ENCODE results near the gene SFXN4. TPM values are rescaled to one million over a fixed set of nuclear protein-coding genes. Genes with fewer than 3 reads are reported as not detected.
A peak's percentile ranks its signal among the peaks of the same experiment; 100 is the strongest.

The SFXN4 gene
- total and polyA plus RNA-seq, 9 of the 15 experiments (the other 6 are each of a cell fraction or from before 2014, with no cell fraction given): 40.1 to 97.8 (median 54.5) TPM

DNA sequence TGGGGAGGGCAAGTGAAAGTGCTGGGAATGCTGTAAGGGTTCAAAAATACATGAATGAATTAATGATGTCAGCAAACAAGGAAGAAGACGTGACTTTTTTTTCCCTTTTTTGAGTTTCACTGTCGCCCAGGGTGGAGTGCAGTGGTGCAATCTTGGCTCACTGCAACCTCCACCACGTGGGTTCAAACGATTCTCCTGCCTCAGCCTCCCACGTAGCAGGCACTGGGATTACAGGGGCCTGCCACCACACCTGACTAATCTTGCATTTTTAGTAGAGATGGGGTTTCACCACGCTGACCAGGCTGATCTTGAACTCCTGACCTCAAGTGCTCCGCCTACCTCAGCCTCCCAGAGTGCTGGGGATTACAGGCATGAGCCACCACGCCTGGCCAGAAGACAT, 31.6 kb downstream of the SFXN4 start:
- intact Hi-C loops (cut with micrococcal nuclease): no loop called here
- ATAC-seq (no peak), FAIRE-seq (no peak), DNase-seq (ENCODE audit: extremely low read depth in 1 of 4, low spot score in 3 of 4) (peak in 1 of 4 experiments; percentile 34)
- Histone ChIP-seq H4K20me1 (replicated peaks; ENCODE audit: control insufficient read depth, insufficient read depth, low read length) (no peaks in the 10 kb centered on the region), H2AFZ (ENCODE audit: low read depth, low read length) (no peak overlapping the region), H3K4me3 (no peak overlapping the region), H3K27ac (ENCODE audit: extremely low read depth, low read depth, low read length) (no peak overlapping the region), H3K4me1 (replicated peaks in 1 of 2; ENCODE audit: control insufficient read depth in 2 of 2, insufficient read depth in 2 of 2, low read length in 2 of 2) (peaks cover 9 to 15% of the 10 kb centered on the region in 2 experiments), H3K36me3 (ENCODE audit: control insufficient read depth, insufficient read depth, low read length) (peaks cover 26% of the 10 kb centered on the region; the same call in 2 of the 3 replicates), H3K9ac (ENCODE audit: insufficient read depth in 1 of 2, low read depth in 2 of 2, low read length in 2 of 2) (no peak overlapping the region), H3K9me1 (ENCODE audit: control insufficient read depth, insufficient read depth, low read length) (no peaks in the 10 kb centered on the region), H3K79me2 (ENCODE audit: control insufficient read depth, insufficient read depth, low read length) (no peaks in the 10 kb centered on the region), H3K27me3 (ENCODE audit: control insufficient read depth in 2 of 2, insufficient read depth in 2 of 2, low read length in 2 of 2) (no peaks in the 10 kb centered on the region), H3K4me2 (ENCODE audit: insufficient read depth, low read length) (no peak overlapping the region), H3K9me3 (replicated peaks; ENCODE audit: control insufficient read depth, insufficient read depth, low read depth, low read length) (no peaks in the 10 kb centered on the region)
- CTCF ChIA-PET (ENCODE audit: low intra/inter-chr PET ratio): no interaction called here
- TF ChIP-seq SIN3A (IDR thresholded peaks at IDR 0.05; ENCODE audit: borderline replicate concordance in 2 of 2, control insufficient read depth in 1 of 2, low read depth in 2 of 2, low read length in 2 of 2): no peak
- peak; percentile 46; the same call in 1 of the 2 replicates for TF ChIP-seq ZNF24 (IDR thresholded peaks at IDR 0.05)
- POLR2A ChIA-PET: no interaction called here
- BruUV-seq (replicated peaks): no TSS peak
- in situ Hi-C loops (cut with MboI): no loop called here
- 36% methylated on average over 7 of the region's 8 CpGs for WGBS (ENCODE audit: insufficient coverage, low coverage, missing lambda C conversion rate)

DNA sequence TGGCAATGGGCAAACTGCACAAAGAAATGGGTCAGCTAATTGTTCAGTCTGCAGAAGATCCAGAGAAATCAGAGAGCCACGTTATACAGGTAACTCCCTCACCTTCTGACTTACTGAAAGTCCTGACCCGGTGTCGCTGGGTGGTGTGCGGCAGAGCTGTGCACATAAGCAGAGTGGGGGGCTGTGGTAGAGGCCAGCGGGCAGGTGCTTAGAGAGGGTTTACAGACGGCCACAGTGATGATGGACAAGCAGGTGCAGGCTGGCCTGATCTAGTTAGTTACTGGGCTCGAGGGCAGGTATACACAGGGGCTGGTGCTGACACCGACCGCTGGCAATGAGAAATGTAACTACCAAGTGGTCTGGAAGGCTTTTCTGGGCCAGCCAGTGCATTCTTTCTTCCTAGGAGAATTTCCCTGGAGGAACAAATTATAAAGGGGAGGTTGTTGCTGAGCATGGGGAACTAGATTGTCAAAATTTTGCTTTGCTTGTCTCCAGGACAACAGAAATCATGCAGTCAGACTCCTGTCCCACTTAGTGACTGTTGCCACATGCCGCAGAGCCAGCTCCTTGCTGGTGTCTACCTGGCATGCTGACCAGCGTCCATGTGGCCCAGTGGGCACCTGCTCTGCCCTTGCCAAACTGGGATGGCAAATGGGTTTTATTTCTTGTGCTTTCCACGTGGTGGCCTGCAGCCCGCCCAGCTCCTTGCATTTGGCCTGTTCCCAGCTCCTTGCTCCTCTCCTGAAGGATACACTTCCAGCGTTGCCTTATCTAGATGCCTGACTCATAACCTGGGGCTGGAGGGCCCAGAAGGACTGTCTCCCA, 32.8 kb downstream of the SFXN4 start:
- Histone ChIP-seq H3K4me1 (replicated peaks in 1 of 2; ENCODE audit: control insufficient read depth in 2 of 2, insufficient read depth in 2 of 2, low read length in 2 of 2) (peaks cover 9 to 15% of the 10 kb centered on the region in 2 experiments), H3K27ac (ENCODE audit: extremely low read depth, low read depth, low read length) (no peak overlapping the region), H3K9me1 (ENCODE audit: control insufficient read depth, insufficient read depth, low read length) (no peaks in the 10 kb centered on the region), H2AFZ (ENCODE audit: low read depth, low read length) (no peak overlapping the region), H3K27me3 (ENCODE audit: control insufficient read depth in 2 of 2, insufficient read depth in 2 of 2, low read length in 2 of 2) (no peaks in the 10 kb centered on the region), H3K36me3 (ENCODE audit: control insufficient read depth, insufficient read depth, low read length) (peaks cover 23% of the 10 kb centered on the region; the same call in 2 of the 3 replicates), H4K20me1 (replicated peaks; ENCODE audit: control insufficient read depth, insufficient read depth, low read length) (no peaks in the 10 kb centered on the region), H3K4me2 (ENCODE audit: insufficient read depth, low read length) (no peak overlapping the region), H3K79me2 (ENCODE audit: control insufficient read depth, insufficient read depth, low read length) (no peaks in the 10 kb centered on the region), H3K9me3 (replicated peaks; ENCODE audit: control insufficient read depth, insufficient read depth, low read depth, low read length) (no peaks in the 10 kb centered on the region), H3K4me3 (no peak overlapping the region), H3K9ac (ENCODE audit: insufficient read depth in 1 of 2, low read depth in 2 of 2, low read length in 2 of 2) (peak overlapping the region in 1 of 2 experiments; percentile 61; a peak in 1 of 4 replicates)
- ChIA-PET CTCF (ENCODE audit: low intra/inter-chr PET ratio) (no interaction called here), POLR2A (interaction anchor here (1.1 to 1.8 kb wide), 3 partner anchors 24 to 53 kb away, joined by 4 to 9 read pairs (median 7); partner anchors contain the start of genes DENND10 and EIF3A)
- FAIRE-seq: no peak
- no TSS peak for BruUV-seq (replicated peaks)
- ATAC-seq: no peak
- no peak for DNase-seq (ENCODE audit: extremely low read depth in 1 of 4, low spot score in 3 of 4)
- intact Hi-C loops (cut with micrococcal nuclease) (no loop called here), in situ Hi-C loops (cut with MboI) (no loop called here)
- 84% methylated on average over 11 of the region's 14 CpGs for WGBS (ENCODE audit: insufficient coverage, low coverage, missing lambda C conversion rate)
- TF ChIP-seq MAZ (CRISPR knock-in tag; conservative IDR thresholded peaks at IDR 0.05 in 1 of 2, IDR thresholded peaks at IDR 0.05 in 1 of 2) (no peak), ARHGAP35 (IDR thresholded peaks at IDR 0.05; ENCODE audit: partially characterized antibody) (no peak), SREBF1 (IDR thresholded peaks at IDR 0.05; ENCODE audit: borderline replicate concordance, low read depth, low read length) (no peak), ZEB2 (IDR thresholded peaks at IDR 0.05) (no peak), ZNF347 (CRISPR knock-in tag; IDR thresholded peaks at IDR 0.05; ENCODE audit: low read depth) (no peak), EGR1 (conservative IDR thresholded peaks at IDR 0.05) (no peak), CTBP1 (IDR thresholded peaks at IDR 0.05; ENCODE audit: borderline replicate concordance) (no peak), POLR2AphosphoS5 (IDR thresholded peaks at IDR 0.05; ENCODE audit: control insufficient read depth, insufficient read depth, low read depth, low read length) (no peak), U2AF2 (optimal IDR thresholded peaks at IDR 0.05; ENCODE audit: low read depth, low read length) (no peak), MYNN (IDR thresholded peaks at IDR 0.05) (no peak), MYNN (CRISPR knock-in tag; IDR thresholded peaks at IDR 0.05) (no peak), KAT2B (IDR thresholded peaks at IDR 0.05; ENCODE audit: low read depth, low read length) (no peak), ZKSCAN3 (CRISPR knock-in tag; IDR thresholded peaks at IDR 0.05) (no peak)
- TF ChIP-seq, protein P1, sequence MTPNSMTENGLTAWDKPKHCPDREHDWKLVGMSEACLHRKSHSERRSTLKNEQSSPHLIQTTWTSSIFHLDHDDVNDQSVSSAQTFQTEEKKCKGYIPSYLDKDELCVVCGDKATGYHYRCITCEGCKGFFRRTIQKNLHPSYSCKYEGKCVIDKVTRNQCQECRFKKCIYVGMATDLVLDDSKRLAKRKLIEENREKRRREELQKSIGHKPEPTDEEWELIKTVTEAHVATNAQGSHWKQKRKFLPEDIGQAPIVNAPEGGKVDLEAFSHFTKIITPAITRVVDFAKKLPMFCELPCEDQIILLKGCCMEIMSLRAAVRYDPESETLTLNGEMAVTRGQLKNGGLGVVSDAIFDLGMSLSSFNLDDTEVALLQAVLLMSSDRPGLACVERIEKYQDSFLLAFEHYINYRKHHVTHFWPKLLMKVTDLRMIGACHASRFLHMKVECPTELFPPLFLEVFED (CRISPR knock-in tag; conservative IDR thresholded peaks at IDR 0.05): no peak
